ENCODE data around the gene ST3GAL3.
A peak's percentile ranks its signal among the peaks of the same experiment; 100 is the strongest.

Gene ST3GAL3, protein sequence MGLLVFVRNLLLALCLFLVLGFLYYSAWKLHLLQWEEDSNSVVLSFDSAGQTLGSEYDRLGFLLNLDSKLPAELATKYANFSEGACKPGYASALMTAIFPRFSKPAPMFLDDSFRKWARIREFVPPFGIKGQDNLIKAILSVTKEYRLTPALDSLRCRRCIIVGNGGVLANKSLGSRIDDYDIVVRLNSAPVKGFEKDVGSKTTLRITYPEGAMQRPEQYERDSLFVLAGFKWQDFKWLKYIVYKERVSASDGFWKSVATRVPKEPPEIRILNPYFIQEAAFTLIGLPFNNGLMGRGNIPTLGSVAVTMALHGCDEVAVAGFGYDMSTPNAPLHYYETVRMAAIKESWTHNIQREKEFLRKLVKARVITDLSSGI

DNA sequence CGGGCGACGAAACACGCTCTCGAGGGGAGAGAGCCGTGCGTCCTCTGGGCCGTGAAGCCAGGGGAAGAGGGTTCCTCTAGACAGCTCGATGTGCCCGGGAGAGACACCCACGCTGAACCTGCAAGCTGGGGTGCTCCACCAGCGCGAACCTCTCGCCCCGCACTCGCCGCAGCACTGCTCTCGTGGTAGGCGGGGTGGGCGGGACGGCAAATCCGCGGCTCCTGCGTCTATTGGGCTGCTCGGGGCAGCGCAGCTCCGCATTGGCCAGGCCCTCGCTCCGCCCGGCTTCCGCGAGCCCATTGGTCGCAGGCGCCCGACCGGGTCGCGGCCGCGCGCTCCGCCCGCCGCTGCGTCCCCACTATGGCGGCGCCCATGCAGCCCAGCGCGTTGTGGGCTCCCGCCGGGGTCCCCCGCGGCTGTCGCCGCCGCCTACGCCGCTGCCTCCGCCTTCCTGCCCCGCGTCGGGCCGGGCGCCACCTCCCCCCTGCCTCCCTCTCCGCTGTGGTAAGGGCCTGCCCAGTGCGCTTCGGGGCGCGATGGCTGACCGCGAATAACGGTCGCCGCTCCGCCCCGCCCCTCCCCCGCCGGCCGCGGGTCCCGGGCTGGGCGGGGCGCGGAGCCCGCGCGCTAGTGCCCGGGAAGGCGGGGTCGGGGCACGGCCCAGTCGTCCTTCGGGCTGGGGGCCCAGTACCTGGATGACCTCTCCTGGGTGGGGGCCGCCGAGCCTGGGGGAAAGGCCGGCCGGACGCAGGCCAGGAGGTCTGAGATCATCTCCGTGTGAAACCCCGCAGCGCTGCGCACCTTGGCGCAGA, at the start of gene ST3GAL3:
TSS of gene ST3GAL3 (plus strand) at position 347 of the 812 bp plus-strand sequence. CDS start 28,727 bp downstream, outside the sequence.
- DNase-seq: peak; percentile 85

DNA sequence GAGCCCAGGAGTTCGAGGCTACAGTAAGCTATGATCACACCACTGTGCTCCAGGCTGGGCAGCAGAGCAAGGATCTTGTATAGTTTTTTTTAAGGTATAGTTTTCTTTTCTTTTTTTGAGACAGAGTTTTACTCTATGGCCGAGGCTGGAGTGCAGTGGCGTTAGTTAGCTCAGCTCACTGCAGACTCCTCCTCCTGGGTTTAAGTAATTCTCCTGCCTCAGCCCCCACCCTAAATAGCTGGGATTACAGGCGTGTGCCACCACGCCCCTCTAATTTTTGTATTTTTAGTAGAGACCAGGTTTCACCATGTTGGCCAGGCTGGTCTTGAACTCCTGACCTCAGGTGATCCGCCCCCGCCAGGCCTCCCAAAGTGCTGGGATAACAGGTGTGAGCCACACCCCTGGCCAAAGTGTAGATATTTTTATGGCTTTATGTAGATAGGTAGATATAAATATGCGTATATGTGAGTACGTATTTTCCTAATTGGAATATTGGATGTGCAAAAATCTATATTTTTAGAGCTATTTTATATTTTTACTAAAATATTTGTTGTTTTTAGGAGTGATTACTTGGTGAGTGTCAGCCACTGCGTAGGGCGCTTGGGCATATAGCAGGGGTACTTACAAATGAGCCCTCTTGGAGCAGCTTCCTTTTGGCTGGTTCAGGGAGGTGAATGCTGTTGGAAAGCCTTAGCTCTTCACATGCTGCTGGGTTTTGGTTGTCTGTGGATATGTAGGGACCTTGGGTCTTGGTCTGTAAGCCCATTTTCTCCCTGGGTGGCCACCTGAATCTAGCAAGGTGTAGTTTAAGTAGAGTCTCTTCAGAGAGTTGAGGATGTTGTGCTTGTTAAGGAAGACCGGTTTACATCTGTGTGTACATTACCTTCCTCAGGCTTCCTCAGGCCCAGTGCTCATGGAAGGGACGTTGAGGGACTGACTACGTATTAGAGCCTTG, 47.8 kb upstream of the ST3GAL3 start:
- no peak for DNase-seq

DNA sequence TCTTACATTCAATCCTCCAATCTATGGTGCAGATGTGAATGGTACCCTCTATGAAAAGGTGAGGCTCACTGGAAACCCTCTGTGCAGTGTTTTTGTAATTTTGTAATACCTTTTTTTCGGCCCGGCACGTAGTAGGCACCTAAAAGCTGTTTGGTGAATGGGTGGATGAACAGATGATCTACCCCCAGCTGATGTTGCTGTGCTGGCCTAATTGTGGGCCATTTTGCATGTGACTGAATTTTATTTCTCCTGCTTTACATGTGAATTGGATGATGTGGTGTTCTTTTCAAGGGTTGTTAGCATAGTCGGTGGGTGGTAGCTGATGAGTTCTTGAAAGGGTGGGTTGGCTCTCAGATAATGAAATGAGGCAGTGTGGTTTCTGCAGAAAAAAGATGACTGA, 47.0 kb upstream of the ST3GAL3 start:
- no peak for DNase-seq

DNA sequence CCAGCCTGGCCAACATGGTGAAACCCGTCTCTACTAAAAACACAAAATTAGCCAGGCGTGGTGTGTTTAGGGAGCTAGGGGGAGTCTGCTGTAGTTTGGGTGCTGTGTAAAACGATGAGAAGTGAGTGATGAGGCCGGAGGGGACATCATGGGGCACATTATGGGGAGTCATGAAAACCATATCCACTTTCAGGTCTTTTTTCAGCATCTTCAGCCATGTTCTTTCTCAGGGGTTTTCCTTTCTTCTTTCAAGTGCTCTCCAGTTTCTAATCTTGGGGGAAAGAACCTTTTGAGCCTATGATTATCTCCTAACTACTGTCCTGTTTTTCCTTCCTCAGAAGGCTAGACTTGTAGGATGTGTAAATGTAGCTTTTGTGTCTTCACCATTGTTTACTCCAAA, 43.0 kb upstream of the ST3GAL3 start:
- DNase-seq: no peak

DNA sequence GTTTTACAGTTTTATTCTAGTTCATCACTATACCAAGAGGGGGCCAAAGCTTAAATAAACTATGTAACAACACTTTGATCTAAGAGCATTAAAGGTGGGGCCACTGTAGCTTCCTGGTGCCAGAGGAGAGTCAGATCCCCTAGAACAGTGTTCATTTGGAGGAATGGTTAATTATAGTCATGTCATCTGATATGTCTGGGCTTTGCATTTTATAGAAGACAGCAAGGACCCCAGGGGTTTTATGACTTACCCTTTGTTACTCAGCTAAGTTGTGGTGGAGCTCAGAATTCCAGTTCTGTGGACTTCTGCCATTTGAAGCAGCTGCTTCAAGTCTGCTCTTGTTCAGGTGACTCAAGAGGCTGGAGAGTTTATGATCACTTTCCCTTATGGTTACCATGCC, 40.7 kb upstream of the ST3GAL3 start:
- DNase-seq: no peak

DNA sequence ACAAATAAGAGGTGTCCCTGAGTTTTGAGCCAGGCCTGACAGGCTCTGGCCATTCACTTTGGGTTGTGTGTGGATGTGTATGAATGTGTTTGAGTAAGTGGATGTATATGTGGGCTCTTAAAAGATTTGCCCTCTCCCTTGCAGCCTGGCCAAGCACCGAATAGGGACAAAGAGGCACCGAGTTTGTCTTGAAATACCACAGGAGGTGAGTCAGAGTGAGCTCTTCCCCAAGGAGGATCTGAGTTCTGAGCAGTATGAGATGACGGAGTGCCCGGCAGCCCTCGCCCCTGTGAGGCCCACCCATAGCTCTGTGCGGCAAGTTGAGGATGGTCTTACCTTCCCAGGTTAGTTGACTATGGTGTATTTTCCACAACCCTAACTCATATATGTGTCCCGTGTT, 38.4 kb upstream of the ST3GAL3 start:
- DNase-seq: no peak

DNA sequence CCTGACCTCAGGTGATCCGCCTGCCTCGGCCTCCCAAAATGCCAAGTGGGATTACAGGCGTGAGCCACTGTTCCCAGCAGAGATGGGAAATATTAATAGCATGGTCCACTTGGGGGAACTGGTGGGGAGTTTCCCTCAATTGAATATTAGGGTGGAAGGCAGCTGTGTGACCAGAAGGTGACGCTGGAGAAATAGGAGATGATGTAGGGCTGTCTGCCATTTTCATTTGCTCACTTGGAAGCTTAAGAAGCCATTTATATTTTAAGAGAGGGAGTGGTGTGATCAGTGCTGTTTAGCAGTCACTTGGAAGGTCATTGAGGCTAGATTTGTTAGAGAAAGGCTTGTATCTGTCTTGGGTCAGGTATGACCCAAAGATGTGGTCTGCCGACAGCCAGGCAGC, 37.5 kb upstream of the ST3GAL3 start:
- no peak for DNase-seq

DNA sequence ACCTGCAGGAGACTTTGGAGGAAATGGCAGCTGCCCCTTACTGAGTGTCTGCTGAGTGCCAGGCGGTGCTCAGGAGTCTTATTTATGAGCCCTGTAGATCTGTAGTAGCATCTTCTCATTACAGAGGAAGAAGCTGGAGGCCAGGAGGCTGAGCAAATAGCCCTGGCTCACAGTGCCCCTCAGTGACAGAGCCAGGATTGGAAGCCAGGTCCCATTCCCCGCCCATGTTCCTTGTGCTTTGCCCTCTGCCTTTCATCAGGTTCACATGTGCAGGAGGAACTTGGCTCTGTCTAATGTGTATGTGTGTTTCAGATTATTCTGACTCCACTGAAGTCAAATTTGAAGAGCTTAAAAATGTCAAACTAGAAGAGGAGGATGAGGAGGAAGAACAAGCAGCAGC, 36.1 kb upstream of the ST3GAL3 start:
- no peak for DNase-seq

DNA sequence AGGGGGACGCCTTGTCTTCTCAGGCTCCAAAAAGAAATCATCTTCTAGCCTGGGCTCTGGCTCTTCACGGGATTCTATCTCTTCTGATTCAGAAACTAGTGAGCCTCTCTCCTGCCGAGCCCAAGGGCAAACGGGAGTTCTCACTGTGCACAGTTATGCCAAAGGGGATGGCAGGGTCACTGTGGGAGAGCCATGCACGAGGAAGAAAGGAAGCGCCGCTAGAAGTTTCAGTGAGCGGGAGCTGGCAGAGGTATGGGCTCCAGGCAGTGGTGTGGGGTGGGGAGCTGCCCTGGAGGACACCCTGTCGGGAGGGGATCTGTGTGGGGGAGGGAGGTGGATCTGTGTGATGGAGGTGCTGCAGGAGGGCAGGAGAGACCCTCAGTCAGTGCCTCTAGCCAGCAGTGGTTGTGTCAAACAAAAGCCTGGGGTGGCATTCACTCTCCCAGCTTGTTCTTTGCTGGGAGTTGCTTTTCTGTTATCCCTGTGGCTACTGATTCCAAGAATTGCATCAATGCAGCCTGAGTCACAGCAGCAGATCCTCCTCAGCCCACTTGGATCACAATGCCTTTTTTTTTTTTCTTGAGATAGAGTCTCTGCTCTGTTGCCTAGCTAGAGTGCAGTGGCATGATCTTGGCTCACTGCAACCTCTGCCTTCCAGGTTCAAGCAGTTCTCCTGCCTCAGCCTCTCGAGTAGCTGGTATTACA, 35.6 kb upstream of the ST3GAL3 start:
- no peak for DNase-seq

DNA sequence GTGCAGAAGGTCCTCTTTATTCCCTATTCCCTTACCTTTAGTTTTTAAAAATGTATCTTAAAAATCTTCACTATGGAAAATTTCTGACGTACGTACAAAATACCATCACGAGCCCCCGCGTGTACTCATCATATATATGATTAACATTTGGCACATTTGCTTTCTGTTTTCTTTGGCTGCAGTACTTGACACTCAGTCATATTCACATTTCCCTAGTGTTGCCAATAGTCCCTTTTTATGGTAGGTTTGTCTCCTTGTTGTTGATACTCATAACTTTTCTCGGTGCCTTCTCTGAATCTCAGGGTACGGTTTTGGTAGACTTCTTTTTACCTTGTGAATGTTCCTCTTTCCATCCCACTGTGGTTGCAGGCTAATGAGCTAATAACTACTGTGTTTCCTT, 34.1 kb upstream of the ST3GAL3 start:
- no peak for DNase-seq

DNA sequence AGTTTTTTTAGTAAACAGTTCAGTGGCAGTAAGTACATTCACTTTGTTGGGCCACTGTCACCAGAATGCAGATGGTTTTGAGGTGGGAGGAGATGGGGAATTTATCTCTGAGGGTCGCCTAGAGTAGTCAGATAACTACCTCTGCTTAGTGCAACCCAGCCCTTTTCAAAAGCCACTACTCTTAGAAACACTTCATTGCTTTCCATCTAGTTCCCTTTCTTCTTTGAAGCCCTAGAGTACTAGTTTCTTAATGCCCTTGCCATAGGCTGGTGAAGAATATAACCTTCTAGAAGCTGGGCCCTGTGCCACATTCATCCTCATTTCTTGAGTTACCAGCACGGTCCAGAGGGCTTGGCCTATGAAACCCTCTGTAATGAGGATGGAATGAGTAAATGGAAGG, 28.4 kb upstream of the ST3GAL3 start:
- no peak for DNase-seq

DNA sequence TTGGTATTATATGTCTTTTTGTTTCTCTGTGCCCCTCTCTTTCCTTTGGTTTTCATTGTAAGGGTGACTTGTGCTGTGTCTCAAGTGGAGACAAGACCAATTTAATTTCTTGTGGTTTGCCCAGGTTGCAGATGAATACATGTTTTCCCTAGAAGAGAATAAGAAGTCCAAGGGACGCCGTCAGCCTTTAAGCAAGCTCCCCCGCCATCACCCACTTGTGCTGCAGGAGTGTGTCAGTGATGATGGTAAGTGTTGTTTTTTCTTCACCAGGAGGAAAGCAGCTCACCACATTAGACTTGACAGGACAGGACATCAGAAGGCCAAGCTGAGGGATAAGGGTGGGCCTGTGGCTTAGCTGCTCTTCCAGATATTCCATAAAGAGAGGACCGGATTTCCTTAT, 23.8 kb upstream of the ST3GAL3 start:
- no peak for DNase-seq

DNA sequence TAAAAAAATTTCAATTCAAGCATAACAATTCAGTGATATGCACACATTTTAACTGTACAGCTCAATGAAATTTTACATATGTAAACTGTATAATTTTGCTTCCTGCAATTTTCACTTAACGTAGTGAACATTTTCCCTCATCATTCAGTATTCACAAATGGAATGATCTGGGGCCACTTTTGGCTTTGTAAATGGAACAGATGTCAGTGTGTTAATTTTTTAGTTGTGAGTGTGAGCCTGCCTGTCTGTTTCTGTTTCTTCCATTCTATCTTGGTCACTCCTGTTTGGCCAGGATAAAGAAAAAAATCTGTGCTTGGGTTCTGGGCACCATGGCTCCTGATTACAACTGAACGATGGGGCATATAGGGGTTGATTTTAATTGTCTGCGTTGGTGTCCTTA, 20.5 kb upstream of the ST3GAL3 start:
- DNase-seq: no peak

DNA sequence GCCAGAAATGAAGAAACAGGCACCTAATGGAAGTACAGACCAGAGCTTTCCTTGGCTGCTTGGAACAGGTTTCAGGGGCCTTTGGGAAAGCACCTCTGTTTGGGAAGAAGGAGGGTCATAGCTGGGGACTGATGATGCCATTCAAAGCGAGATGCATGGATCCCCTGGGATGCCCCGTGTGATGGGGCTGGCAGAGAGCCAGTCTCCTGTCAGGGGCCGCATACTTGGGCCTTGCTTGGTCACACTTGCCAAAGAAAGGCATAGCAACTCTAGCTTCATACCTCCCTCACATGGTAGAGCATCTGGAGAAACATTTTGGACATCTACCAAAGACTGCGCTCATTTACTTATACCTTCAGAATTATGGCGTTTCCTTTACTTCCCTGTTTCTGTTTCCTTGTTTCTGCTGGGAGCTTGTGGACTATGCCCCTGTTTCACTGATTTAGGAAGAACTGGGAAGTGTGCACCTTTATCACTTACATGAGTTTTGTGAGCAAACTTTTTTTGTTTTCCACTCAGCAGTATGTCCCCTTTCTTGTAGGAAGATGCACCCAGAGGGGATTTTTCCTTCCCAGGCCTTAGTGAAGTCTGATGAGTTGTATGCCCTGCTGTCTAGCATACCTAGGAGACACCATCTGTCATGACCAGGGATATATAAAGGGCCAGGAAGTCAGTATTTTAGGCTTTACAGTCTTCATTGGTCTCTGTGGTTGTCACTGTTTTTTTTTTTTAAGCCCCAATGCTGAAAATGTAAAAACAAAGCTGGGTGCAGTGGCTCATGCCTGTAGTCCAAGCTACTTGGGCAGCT, 19.8 kb upstream of the ST3GAL3 start:
- DNase-seq: no peak

DNA sequence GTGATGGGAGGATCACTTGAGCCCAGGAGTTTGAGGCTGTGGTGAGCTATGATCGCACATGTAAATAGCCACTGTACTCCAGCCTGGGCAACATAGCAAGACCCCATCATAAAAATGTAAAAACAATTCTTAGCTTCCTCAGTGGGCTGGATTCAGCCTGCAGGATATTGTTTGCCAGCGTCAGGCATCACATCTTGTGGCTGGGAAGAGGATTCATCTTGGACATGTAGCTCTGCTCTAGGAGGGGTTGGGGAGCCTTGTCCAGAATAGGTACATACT, 19.3 kb upstream of the ST3GAL3 start:
- no peak for DNase-seq

DNA sequence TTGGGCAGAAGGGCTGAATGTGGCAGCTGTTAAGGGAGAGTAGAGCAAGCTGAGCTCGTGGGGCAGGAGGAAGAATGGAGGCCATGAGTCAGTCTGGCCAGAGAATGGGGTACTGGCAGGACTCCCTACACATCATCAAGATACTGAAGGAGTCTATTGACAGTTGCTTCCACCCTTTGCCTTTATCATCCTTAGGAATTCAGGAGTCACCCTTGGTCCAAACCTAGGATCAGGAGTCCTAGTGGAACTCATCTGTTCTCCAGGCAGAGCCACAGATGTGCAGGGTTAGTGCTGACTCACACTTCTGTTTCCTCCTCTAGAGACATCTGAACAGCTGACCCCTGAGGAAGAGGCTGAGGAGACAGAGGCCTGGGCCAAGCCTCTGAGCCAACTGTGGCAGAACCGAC, 18.7 kb upstream of the ST3GAL3 start:
- no peak for DNase-seq

DNA sequence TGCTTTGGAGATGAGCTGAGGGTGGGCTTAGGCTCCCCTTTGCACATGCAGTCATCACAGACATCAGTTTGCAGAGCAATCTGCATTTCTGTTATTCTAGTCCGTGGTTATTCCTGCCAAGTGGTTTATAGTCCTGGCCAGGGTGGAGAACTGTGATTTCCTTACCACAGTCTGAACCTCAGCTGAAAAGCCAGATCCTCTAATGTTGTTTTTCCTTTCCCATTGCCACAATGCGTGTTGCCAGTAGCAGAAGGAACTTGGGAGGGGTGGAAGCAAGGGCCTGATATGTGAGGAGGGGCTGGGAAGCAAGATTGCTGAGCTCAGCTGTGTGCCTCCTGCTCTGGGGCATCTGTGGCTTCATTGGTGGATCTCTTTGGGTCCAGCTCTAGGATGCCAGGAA, 18.0 kb upstream of the ST3GAL3 start:
- no peak for DNase-seq

DNA sequence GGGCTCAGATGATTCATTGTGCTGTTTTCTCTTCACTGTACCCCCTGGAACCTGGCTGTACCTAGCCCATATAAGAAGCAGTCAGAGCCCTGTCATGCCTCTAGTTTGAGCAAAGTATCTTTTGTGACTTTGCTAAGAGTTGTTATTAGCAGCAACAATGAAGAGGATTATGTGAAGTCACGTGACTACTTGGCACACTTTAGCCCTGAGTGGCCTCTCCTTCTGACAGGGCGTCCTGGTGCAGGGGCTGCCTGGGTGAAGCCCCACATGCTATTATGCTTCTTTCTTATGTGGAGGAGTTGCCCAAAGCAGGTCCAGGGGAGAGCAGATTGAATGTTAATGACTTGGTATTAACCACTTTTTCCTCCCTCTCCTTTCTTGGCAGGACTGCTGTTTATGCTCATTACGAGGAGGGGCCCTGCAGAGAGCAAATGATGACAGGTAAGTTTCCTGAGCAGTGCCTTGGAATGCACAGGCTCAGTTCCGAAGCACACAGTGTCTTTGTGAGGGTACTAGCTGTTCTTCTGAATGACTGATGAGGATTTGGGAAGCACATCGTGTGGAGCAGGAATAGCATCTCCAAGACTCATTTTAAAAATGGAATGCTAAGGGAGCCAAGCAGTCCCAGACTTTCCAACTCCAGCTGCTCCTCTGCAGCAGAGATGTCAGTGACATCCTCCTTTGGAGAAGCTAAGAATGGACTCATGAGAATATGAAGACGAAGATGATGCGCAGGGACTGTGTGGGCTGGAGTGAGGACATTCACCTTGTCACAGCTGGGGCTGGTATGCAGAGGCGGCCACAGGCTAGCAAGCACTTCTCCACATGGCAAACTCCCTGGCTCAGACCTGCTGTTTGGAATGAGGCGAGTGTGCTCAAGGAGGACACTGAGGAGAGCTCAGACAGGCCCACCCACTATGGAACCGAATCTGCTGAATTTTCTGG, 15.2 kb upstream of the ST3GAL3 start:
- no peak for DNase-seq

DNA sequence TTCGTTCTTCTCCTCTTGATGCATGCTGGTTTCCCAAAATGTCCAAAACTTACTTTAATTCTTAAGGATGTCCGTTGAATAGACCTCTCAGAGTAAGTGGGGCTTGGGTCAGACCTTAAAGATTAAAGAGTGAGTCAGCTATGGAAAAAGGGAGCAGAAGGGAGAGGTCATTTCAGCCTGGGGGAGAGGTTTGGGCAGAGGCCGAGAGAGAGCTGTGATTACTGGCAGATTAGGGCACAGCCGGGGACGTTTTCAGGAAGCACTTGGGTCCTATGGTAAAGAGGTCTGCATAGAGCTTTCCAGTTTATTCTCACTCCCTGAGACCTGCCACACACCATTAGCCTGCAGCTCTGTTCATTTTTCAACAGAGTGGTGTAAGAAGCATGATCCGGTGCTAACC, 14.0 kb upstream of the ST3GAL3 start:
- no peak for DNase-seq

DNA sequence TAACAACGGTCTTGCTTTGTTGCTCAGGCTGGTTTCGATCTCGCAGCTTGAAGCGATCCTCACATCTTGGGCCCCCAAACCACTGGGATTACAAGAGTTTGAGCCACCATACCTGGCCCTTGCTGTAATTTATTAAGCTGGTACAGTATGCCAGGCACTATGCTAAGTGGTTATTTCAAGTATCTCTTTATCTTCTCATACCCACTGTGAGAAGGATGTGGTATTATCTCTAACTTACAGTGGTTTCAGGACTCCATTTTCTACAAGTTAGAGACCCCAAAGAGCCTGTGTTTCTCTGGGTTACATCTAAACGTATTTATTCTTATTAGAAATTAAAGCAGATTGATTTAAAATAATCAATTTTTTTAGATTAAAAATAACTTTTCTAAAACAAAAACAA, 8.1 kb upstream of the ST3GAL3 start:
- no peak for DNase-seq

DNA sequence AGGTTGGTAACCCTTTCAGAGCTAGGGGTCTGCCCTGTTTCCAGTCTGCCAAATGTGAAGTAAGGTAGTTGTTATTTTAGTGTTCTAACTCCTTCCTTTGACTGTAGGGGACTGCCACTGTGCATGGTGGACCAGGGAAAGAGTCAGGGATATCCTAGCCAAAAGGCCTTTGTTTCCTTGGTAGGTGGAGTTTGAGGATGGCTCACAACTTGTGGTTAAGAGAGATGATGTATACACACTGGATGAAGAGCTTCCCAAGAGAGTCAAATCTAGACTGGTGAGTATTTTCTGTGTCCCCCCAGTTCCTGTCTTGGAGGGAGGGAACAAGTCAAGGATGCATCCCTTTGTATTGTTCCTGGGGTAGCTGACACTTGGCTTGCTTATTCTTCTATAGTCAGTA, 3.5 kb upstream of the ST3GAL3 start:
- no peak for DNase-seq
